Measurements from ENCODE around the gene EVPLL. TPM values are rescaled to one million over a fixed set of nuclear protein-coding genes. Genes with fewer than 3 reads are reported as not detected.
"Not testable (repeated sequence)": the region's sequence is repeated elsewhere in the genome, so short reads cannot be mapped to it uniquely, and the experiment has no call there.

The EVPLL gene
- total and polyA plus RNA-seq, 4 donors: 1.1 to 4.3 (median 3.0) TPM

DNA sequence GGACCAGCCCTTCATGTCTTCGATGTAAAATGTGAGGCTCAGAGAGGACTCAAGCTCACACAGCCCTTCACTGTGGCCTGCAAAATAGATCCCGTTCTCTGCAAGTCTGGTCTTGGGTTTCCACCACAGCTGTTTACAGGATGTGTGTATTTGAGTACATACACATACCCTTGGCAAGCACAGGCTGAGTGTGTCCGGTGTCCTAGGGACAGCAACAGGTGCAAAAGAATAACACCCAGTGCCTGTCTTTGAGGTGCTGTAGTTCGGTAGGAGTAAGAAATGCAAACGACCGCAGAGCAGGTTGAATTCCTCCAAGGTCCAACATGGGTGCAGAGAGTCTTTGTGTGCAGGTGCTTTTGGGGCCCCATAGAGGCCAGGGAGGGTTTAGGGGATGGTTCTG is 44.9 kb downstream of the EVPLL start:
- WGBS, 2 donors: 74 to 77% methylated on average over 4 to 5 of the region's 6 CpGs
- H3K36me3 ChIP-seq (ENCODE audit: control insufficient read depth in 4 of 4, insufficient read depth in 4 of 4, low read length in 4 of 4); H3K4me1 ChIP-seq (ENCODE audit: control insufficient read depth in 5 of 5, insufficient read depth in 5 of 5, low read length in 5 of 5); H3K27me3 ChIP-seq (ENCODE audit: control insufficient read depth in 3 of 3, insufficient read depth in 3 of 3, low read length in 2 of 3); H3K9me3 ChIP-seq (ENCODE audit: control insufficient read depth in 4 of 4, insufficient read depth in 3 of 4, low read length in 3 of 4); H3K4me3 ChIP-seq; DNase-seq; H3K9ac ChIP-seq (ENCODE audit: insufficient read depth in 1 of 2, low read length in 2 of 2); ATAC-seq (ENCODE audit: insufficient read depth, low FRiP score); H3K27ac ChIP-seq (ENCODE audit: low read depth in 1 of 2, low read length in 1 of 2): not testable (repeated sequence)

- not testable (repeated sequence) for ATAC-seq (ENCODE audit: insufficient read depth, low FRiP score); H3K4me3 ChIP-seq; H3K27ac ChIP-seq (ENCODE audit: low read depth in 1 of 2, low read length in 1 of 2); H3K36me3 ChIP-seq (ENCODE audit: control insufficient read depth in 4 of 4, insufficient read depth in 4 of 4, low read length in 4 of 4); H3K27me3 ChIP-seq (ENCODE audit: control insufficient read depth in 3 of 3, insufficient read depth in 3 of 3, low read length in 2 of 3); DNase-seq; H3K4me1 ChIP-seq (ENCODE audit: control insufficient read depth in 5 of 5, insufficient read depth in 5 of 5, low read length in 5 of 5); H3K9ac ChIP-seq (ENCODE audit: insufficient read depth in 1 of 2, low read length in 2 of 2); H3K9me3 ChIP-seq (ENCODE audit: control insufficient read depth in 4 of 4, insufficient read depth in 3 of 4, low read length in 3 of 4)
- WGBS, 2 donors: 91 to 100% methylated on average over 2 of the region's 7 CpGs
These were observed 45.4 kb downstream of the EVPLL start for GRCh38 chr17:18423015-18423414.

DNA sequence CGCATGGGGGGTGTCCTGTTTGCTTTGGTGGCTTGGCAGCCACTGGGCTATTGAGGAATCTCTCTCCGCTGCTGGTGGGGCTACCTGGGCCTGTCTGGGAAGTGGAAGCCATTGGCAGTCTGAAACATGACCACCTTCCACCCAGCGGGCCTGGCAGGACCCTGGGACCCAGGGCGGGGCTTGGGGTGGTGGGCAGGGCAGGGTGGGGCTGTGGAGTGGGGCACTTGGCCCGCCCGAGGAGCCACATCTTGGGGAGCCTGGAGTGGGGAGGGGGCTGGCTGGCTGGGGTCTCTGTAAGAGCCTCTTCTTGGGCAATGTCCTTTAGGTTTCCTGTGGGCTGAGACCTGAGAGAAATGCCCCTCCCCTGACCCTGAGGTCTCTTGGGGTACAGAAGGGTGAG is 48.0 kb downstream of the EVPLL start:
- WGBS, 2 donors: 84 to 96% methylated on average over 3 to 4 of the region's 6 CpGs

DNA sequence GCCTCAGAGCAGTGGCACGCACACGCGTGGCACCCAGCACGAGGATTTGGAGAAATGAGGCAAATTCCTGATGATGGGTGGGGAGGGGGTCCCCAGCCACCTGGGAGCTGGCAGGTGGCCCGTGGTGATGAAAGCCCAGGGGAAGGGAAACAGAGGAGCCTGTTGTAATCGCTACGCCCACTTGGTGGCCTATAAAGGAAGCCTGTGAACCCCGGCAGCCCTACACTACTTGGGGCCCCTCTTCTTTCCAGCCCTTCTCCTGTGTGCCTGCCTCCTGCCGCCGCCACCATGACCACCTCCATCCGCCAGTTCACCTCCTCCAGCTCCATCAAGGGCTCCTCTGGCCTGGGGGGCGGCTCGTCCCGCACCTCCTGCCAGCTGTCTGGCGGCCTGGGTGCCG is 49.1 kb downstream of the EVPLL start:
- H3K9me3 ChIP-seq (ENCODE audit: control insufficient read depth in 4 of 4, insufficient read depth in 3 of 4, low read length in 3 of 4); H3K27me3 ChIP-seq (ENCODE audit: control insufficient read depth in 3 of 3, insufficient read depth in 3 of 3, low read length in 2 of 3); H3K36me3 ChIP-seq (ENCODE audit: control insufficient read depth in 4 of 4, insufficient read depth in 4 of 4, low read length in 4 of 4); H3K4me1 ChIP-seq (ENCODE audit: control insufficient read depth in 5 of 5, insufficient read depth in 5 of 5, low read length in 5 of 5); H3K9ac ChIP-seq (ENCODE audit: insufficient read depth in 1 of 2, low read length in 2 of 2); H3K27ac ChIP-seq (ENCODE audit: low read depth in 1 of 2, low read length in 1 of 2); H3K4me3 ChIP-seq; DNase-seq; ATAC-seq (ENCODE audit: insufficient read depth, low FRiP score): not testable (repeated sequence)
- WGBS, 2 donors: no CpG with 5 or more reads among the region's 16 CpGs

More for the DNA sequence above, 48.0 kb downstream of the EVPLL start:
- H3K4me1 ChIP-seq (ENCODE audit: control insufficient read depth in 5 of 5, insufficient read depth in 5 of 5, low read length in 5 of 5); H3K27me3 ChIP-seq (ENCODE audit: control insufficient read depth in 3 of 3, insufficient read depth in 3 of 3, low read length in 2 of 3); H3K9me3 ChIP-seq (ENCODE audit: control insufficient read depth in 4 of 4, insufficient read depth in 3 of 4, low read length in 3 of 4); H3K9ac ChIP-seq (ENCODE audit: insufficient read depth in 1 of 2, low read length in 2 of 2); H3K27ac ChIP-seq (ENCODE audit: low read depth in 1 of 2, low read length in 1 of 2); H3K4me3 ChIP-seq; H3K36me3 ChIP-seq (ENCODE audit: control insufficient read depth in 4 of 4, insufficient read depth in 4 of 4, low read length in 4 of 4); DNase-seq; ATAC-seq (ENCODE audit: insufficient read depth, low FRiP score): not testable (repeated sequence)

DNA sequence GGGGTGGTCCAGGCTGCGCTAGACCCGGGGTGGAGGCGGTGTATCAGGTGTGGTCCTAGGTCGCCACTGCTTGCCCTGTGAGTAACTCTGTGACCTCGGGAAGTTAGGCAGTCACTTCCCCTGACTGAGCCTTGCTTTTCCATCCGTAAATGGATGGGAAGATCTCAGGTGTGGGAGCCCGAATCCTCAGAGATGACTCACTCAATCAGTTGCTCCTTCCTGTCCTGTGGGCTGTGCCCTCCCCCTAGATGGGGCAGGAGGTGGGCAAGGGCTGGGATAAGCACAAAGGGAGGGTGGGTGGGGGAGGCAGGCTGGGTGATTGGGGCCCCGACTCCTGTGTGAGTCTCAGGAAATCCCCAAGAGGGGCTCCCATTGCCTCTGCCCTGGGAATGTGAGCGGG is 54.6 kb downstream of the EVPLL start:
- no CpG with 5 or more reads among the region's 9 CpGs for WGBS, 2 donors
- H3K27me3 ChIP-seq (ENCODE audit: control insufficient read depth in 3 of 3, insufficient read depth in 3 of 3, low read length in 2 of 3); H3K36me3 ChIP-seq (ENCODE audit: control insufficient read depth in 4 of 4, insufficient read depth in 4 of 4, low read length in 4 of 4); DNase-seq; H3K4me3 ChIP-seq; H3K9me3 ChIP-seq (ENCODE audit: control insufficient read depth in 4 of 4, insufficient read depth in 3 of 4, low read length in 3 of 4); ATAC-seq (ENCODE audit: insufficient read depth, low FRiP score); H3K27ac ChIP-seq (ENCODE audit: low read depth in 1 of 2, low read length in 1 of 2); H3K9ac ChIP-seq (ENCODE audit: insufficient read depth in 1 of 2, low read length in 2 of 2); H3K4me1 ChIP-seq (ENCODE audit: control insufficient read depth in 5 of 5, insufficient read depth in 5 of 5, low read length in 5 of 5): not testable (repeated sequence)

Small RNAs within 50 kb of the gene (small RNA-seq; reads per million reads assigned to genes)
- gene AL353997.5 (ENCODE audit: low replicate concordance) (not detected), gene YWHAEP2 (ENCODE audit: low replicate concordance) (not detected)

Other genes starting within 250 kb of the EVPLL start
- 100 to 1,000 TPM in 1 of 2 donors, 10 to 100 TPM in 1; 83.0 to 104 TPM for gene ALKBH5, start 193.9 kb upstream of the EVPLL start, total RNA-seq
- gene ALKBH5, start 193.9 kb upstream of the EVPLL start, polyA plus RNA-seq: 10 to 100 TPM; 30.2 to 36.5 TPM
- gene LLGL1, start 152.1 kb upstream of the EVPLL start, total RNA-seq: 10 to 100 TPM; 14.7 to 21.8 TPM
- 1 to 10 TPM; 7.1 to 9.5 TPM for gene LLGL1, start 152.1 kb upstream of the EVPLL start, polyA plus RNA-seq
- gene FLII, start 119.0 kb upstream of the EVPLL start, total RNA-seq: 100 to 1,000 TPM; 152 to 391 TPM
- gene FLII, start 119.0 kb upstream of the EVPLL start, polyA plus RNA-seq: 100 to 1,000 TPM; 234 to 298 TPM
- gene MIEF2, start 117.1 kb upstream of the EVPLL start, total RNA-seq: 10 to 100 TPM; 15.5 to 24.1 TPM
- gene MIEF2, start 117.1 kb upstream of the EVPLL start, polyA plus RNA-seq: 10 to 100 TPM in 1 of 2 donors, 1 to 10 TPM in 1; 7.3 to 10.8 TPM
- gene TOP3A, start 62.8 kb upstream of the EVPLL start, total RNA-seq: 10 to 100 TPM; 36.5 to 41.4 TPM
- 10 to 100 TPM; 14.6 to 17.0 TPM for gene TOP3A, start 62.8 kb upstream of the EVPLL start, polyA plus RNA-seq
- gene SMCR8, start 62.5 kb upstream of the EVPLL start, total RNA-seq: 10 to 100 TPM; 17.4 to 20.9 TPM
- 10 to 100 TPM in 1 of 2 donors, 1 to 10 TPM in 1; 4.2 to 12.7 TPM for gene SMCR8, start 62.5 kb upstream of the EVPLL start, polyA plus RNA-seq
- 10 to 100 TPM; 14.2 to 42.3 TPM for gene SHMT1, start 14.2 kb upstream of the EVPLL start, total RNA-seq
- gene SHMT1, start 14.2 kb upstream of the EVPLL start, polyA plus RNA-seq: 10 to 100 TPM; 21.9 to 28.7 TPM
- under 1 TPM in 1 of 2 donors, not detected in 1; 0.64 TPM for gene LGALS9C, start 99.0 kb downstream of the EVPLL start, total RNA-seq
- gene LGALS9C, start 99.0 kb downstream of the EVPLL start, polyA plus RNA-seq: 1 to 10 TPM; 1.7 to 2.1 TPM